ENCODE data around the gene NAP1L1.
"Not testable (repeated sequence)": the region's sequence is repeated elsewhere in the genome, so short reads cannot be mapped to it uniquely, and the experiment has no call there.

Gene NAP1L1

DNA sequence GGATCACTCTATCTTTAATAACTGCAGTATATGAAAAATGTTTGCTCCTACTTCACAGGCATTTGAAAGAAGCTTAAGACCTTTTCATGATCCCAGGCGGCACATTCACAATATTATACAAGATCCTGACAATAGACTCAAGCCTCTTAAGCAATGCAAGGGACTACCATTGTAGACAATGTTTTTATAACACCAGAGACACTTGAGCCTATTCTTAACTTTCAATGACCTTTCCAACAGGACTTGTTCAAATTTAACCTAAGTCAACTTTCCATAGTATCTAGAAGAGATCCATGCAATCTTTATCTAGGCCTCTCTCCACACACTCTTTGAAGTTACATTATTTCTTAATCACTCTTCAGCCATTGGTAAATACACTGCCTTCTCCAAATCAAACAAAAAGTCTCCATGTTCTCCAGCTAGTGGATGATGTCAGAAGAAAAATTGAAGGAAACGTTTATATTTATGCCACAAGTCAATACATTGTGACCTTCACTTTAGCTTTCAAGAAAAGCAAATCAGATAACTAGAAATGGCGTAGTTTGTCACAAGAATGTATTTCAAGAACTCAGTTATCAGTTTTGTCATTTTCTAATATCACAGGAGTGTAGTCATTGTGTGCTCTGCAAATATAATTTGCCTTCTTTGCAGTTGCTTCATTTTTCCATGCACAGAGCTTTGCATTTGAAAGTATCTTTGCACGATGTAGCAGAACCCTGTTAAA is 94.1 kb downstream of the NAP1L1 start:
- DNase-seq (ENCODE audit: low spot score) = no peak

DNA sequence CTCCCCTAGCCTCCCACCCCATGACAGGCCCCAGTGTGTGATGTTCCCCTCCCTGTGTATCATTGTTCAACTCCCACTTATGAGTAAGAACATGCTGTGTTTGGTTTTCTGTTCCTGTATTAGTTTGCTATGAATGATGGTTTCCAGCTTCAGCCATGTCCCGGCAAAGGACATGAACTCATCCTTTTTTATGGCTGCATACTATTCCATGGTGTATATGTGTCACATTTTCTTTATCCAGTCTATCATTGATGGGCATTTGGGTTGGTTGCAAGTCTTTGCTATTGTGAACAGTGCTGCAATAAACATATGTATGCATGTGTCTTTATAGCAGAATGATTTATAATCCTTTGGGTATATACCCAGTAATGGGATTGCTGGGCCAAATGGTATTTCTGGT is 96.8 kb downstream of the NAP1L1 start:
- not testable (repeated sequence) for DNase-seq (ENCODE audit: low spot score)
